Karpas-422 (cell line): ENCODE measurements around the gene BCL2. TPM values are rescaled to one million over a fixed set of nuclear protein-coding genes. Genes with fewer than 3 reads are reported as not detected.

Experiments
- DNase-seq: peaks from one replicate; pipeline ENCODE4 v3.0.0-alpha.2; 2015
- H2AFZ ChIP-seq: fragments of 200-600 bp; sonication (generic); 2 replicates; pipeline ENCODE4 v1.6.1; 2014; ENCODE audit warnings: antibody characterized with exemption, low read length, mixed read lengths
- H3K27ac ChIP-seq: fragments of 200-600 bp; sonication (generic); 2 replicates; pipeline ENCODE4 v1.5.1; 2014; ENCODE audit warnings: mild to moderate bottlenecking, low read length, moderate library complexity
- H3K27me3 ChIP-seq: fragments of 200-600 bp; sonication (generic); 2 replicates; pipeline ENCODE4 v1.6.1; 2014; ENCODE audit warnings: low read length, mixed read lengths
- H3K36me3 ChIP-seq: fragments of 200-600 bp; sonication (generic); 2 replicates; pipeline ENCODE4 v1.6.1; 2014; ENCODE audit warnings: low read length, mixed read lengths; ENCODE audit not compliant: insufficient read depth
- H3K4me1 ChIP-seq: fragments of 200-600 bp; sonication (generic); 2 replicates; pipeline ENCODE4 v1.6.1; 2014; ENCODE audit warnings: mild to moderate bottlenecking, low read length, mixed read lengths
- H3K4me2 ChIP-seq: fragments of 200-600 bp; sonication (generic); 2 replicates; pipeline ENCODE4 v1.6.1; 2014; ENCODE audit warnings: low read length, low read depth, mild to moderate bottlenecking; ENCODE audit not compliant: poor library complexity, severe bottlenecking
- H3K4me3 ChIP-seq: fragments of 200-600 bp; sonication (generic); 2 replicates; pipeline ENCODE4 v1.5.1; 2014; ENCODE audit warnings: mild to moderate bottlenecking, antibody characterized with exemption, low read length, mixed read lengths
- H3K79me2 ChIP-seq: fragments of 200-600 bp; sonication (generic); 2 replicates; pipeline ENCODE4 v1.6.1; 2014; ENCODE audit warnings: mild to moderate bottlenecking, low read length, mixed read lengths
- H3K9ac ChIP-seq: fragments of 200-600 bp; sonication (generic); 2 replicates; pipeline ENCODE4 v1.6.0; 2014; ENCODE audit warnings: low read length
- H3K9me2 ChIP-seq: fragments of 200-600 bp; sonication (generic), shearing (Covaris generic); replicated peaks from 2 replicates; pipeline ENCODE4 v1.6.0; 2014; ENCODE audit warnings: mild to moderate bottlenecking, low read length, moderate library complexity; ENCODE audit not compliant: insufficient read depth
- H3K9me3 ChIP-seq: fragments of 300-700, 200-600 bp; sonication (generic); 2 replicates; pipeline ENCODE4 v1.6.1; 2014; ENCODE audit warnings: low read length, mixed read lengths
- H4K20me1 ChIP-seq: fragments of 200-600 bp; sonication (generic); 2 replicates; pipeline ENCODE4 v1.6.1; 2014; ENCODE audit warnings: mild to moderate bottlenecking, antibody characterized with exemption, low read length, low read depth; ENCODE audit not compliant: insufficient read depth
- small RNA-seq: library from RNA; depleted of rRNA; stranded (forward); fragments of <200 nt; gene quantifications from one replicate; pipeline ENCODE3, GENCODE V24; 2014
- total RNA-seq: library from RNA; depleted of rRNA; stranded (reverse); fragments of >200 nt; shearing (Covaris generic); gene quantifications from 2 replicates; pipeline ENCODE4 v1.2.3, GENCODE V29; 2014; ENCODE audit warnings: low replicate concordance; rRNA removed

BCL2 gene
- total RNA-seq, 1 experiment from 2014 or later = 271 TPM

GRCh38 chr18:63083020-63083531 lies 236.5 kb downstream of the BCL2 start:
- Histone ChIP-seq H3K4me1 (no peaks in the 10 kb centered on the region), H3K4me2 (no peak overlapping the region), H2AFZ (no peak overlapping the region), H3K36me3 (no peaks in the 10 kb centered on the region), H3K79me2 (no peaks in the 10 kb centered on the region), H3K27ac (no peak overlapping the region), H3K9me3 (no peaks in the 10 kb centered on the region), H3K4me3 (no peak overlapping the region), H4K20me1 (no peaks in the 10 kb centered on the region), H3K9me2 (no peaks in the 10 kb centered on the region), H3K9ac (no peak overlapping the region), H3K27me3 (no peaks in the 10 kb centered on the region)
- DNase-seq = no peak

GRCh38 chr18:63082366-63083019 lies 237.1 kb downstream of the BCL2 start:
- Histone ChIP-seq H3K9ac (no peak overlapping the region), H4K20me1 (no peaks in the 10 kb centered on the region), H3K4me2 (no peak overlapping the region), H3K9me2 (no peaks in the 10 kb centered on the region), H3K4me3 (no peak overlapping the region), H3K36me3 (no peaks in the 10 kb centered on the region), H3K4me1 (no peaks in the 10 kb centered on the region), H2AFZ (no peak overlapping the region), H3K27ac (no peak overlapping the region), H3K27me3 (no peaks in the 10 kb centered on the region), H3K9me3 (no peaks in the 10 kb centered on the region), H3K79me2 (no peaks in the 10 kb centered on the region)
- no peak for DNase-seq

- H3K9me3 ChIP-seq = no peaks in the 10 kb centered on the region
- no peaks in the 10 kb centered on the region for H4K20me1 ChIP-seq
- H3K27ac ChIP-seq = no peak overlapping the region
- H2AFZ ChIP-seq = no peak overlapping the region
- no peak overlapping the region for H3K9ac ChIP-seq
- peak; percentile 50 for DNase-seq
- no peaks in the 10 kb centered on the region for H3K36me3 ChIP-seq
- no peaks in the 10 kb centered on the region for H3K9me2 ChIP-seq
- H3K4me3 ChIP-seq = no peak overlapping the region
- H3K4me1 ChIP-seq = no peaks in the 10 kb centered on the region
- no peaks in the 10 kb centered on the region for H3K79me2 ChIP-seq
- H3K4me2 ChIP-seq = no peak overlapping the region
- H3K27me3 ChIP-seq = no peaks in the 10 kb centered on the region
These were observed 240.5 kb downstream of the BCL2 start for GRCh38 chr18:63079114-63079513.

- no peak overlapping the region for H2AFZ ChIP-seq
- H3K79me2 ChIP-seq = no peaks in the 10 kb centered on the region
- H3K27me3 ChIP-seq = no peaks in the 10 kb centered on the region
- H3K4me2 ChIP-seq = no peak overlapping the region
- no peak overlapping the region for H3K9ac ChIP-seq
- no peaks in the 10 kb centered on the region for H4K20me1 ChIP-seq
- no peak overlapping the region for H3K4me3 ChIP-seq
- H3K27ac ChIP-seq = no peak overlapping the region
- H3K36me3 ChIP-seq = no peaks in the 10 kb centered on the region
- H3K9me2 ChIP-seq = no peaks in the 10 kb centered on the region
- no peaks in the 10 kb centered on the region for H3K9me3 ChIP-seq
- no peak for DNase-seq
- H3K4me1 ChIP-seq = no peaks in the 10 kb centered on the region
These were observed 241.1 kb downstream of the BCL2 start for GRCh38 chr18:63078471-63078870.

GRCh38 chr18:63074981-63075404 lies 244.6 kb downstream of the BCL2 start:
- Histone ChIP-seq H3K9ac (no peak overlapping the region), H3K9me2 (no peaks in the 10 kb centered on the region), H2AFZ (no peak overlapping the region), H3K9me3 (no peaks in the 10 kb centered on the region), H3K4me1 (no peaks in the 10 kb centered on the region), H3K27ac (no peak overlapping the region), H3K4me2 (no peak overlapping the region), H4K20me1 (no peaks in the 10 kb centered on the region), H3K4me3 (no peak overlapping the region), H3K27me3 (no peaks in the 10 kb centered on the region), H3K36me3 (no peaks in the 10 kb centered on the region), H3K79me2 (no peaks in the 10 kb centered on the region)
- no peak for DNase-seq

DNA sequence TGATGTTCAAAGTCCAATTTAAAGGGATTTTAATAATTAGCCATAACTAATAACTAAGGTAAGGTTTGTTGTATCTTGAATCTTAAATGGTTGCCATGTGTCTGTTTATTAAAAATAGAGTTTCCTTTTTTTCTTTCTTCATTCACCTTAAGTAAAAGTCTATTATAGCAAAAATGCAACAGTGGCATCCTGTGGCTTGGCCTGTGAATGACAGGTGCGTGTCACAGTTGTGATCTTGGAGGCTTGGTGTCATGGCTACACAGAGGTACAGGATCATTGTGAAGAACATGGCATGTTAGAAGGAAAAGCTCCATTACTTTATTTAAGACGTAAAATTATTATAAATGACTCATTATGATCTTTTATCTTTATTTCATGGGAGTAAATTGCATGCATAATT lies 246.1 kb downstream of the BCL2 start:
- Histone ChIP-seq H3K79me2 (no peaks in the 10 kb centered on the region), H2AFZ (no peak overlapping the region), H3K9ac (no peak overlapping the region), H3K4me3 (no peak overlapping the region), H3K27ac (no peak overlapping the region), H3K4me1 (no peaks in the 10 kb centered on the region), H3K27me3 (no peaks in the 10 kb centered on the region), H3K9me2 (no peaks in the 10 kb centered on the region), H3K36me3 (no peaks in the 10 kb centered on the region), H3K4me2 (no peak overlapping the region), H4K20me1 (no peaks in the 10 kb centered on the region), H3K9me3 (no peaks in the 10 kb centered on the region)
- DNase-seq = peak; percentile 45

Small RNAs within 50 kb of the gene (small RNA-seq; reads per million reads assigned to genes)
- gene AC022726.1 = not detected

Other genes starting within 250 kb of the BCL2 start
- gene KDSR, start 47.4 kb upstream of the BCL2 start, total RNA-seq = 56.8 and 64.4 TPM in 2 replicates
- gene VPS4B, start 102.7 kb upstream of the BCL2 start, total RNA-seq = 58.5 and 62.7 TPM in 2 replicates
- gene SERPINB5, start 157.2 kb upstream of the BCL2 start, total RNA-seq = 1.0 TPM in 1 of 2 replicates, not detected in the other
- gene SERPINB12, start 222.6 kb upstream of the BCL2 start, total RNA-seq = not detected in 2 replicates